Fibroblast of skin of abdomen (primary cell): ENCODE data around the gene SLC6A7.

ENCODE experiments used
- DNase-seq: peaks from one replicate; pipeline ENCODE4 v3.0.0-alpha.2; 2013

Gene SLC6A7

GRCh38 chr5:150156027-150156368 lies 33.9 kb upstream of the SLC6A7 start:
- DNase-seq: no peak

DNA sequence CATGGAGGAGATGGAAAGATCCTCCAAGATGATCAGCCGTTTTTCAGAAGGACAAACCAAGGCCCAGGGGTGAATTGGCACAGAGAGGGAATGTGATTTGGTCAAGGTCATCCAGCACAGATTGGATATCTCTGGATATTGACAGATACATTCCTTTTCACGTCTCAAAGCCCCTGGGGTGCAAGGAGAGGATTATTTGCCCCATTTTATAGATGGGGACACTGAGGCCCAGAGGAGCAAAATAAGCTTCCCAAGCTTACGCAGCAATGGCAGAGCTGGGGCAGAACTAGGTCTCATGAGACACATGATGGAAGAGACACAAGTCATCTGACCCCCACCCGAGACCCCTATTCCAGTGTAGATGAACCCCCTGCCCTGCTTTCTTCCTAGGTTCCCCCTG lies 33.3 kb upstream of the SLC6A7 start:
- DNase-seq: no peak

DNA sequence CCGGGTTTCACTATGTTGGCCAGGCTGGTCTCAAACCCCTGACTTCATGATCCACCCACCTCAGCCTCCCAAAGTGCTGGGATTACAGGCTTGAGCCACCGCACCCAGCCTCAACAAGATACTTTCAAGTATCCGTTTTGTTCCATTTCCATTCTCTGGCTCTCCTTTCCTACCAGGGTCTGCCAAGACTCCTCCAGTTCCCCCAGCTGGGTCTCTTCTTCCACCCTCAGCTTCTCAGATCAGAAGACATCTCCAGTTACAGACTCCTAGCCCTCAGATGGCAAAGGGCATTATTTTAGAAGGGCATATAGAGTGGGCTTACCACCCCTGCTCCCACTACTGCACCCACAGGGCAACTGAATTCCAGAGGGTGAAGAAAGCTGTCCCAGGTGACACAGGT lies 32.7 kb upstream of the SLC6A7 start:
- no peak for DNase-seq

DNA sequence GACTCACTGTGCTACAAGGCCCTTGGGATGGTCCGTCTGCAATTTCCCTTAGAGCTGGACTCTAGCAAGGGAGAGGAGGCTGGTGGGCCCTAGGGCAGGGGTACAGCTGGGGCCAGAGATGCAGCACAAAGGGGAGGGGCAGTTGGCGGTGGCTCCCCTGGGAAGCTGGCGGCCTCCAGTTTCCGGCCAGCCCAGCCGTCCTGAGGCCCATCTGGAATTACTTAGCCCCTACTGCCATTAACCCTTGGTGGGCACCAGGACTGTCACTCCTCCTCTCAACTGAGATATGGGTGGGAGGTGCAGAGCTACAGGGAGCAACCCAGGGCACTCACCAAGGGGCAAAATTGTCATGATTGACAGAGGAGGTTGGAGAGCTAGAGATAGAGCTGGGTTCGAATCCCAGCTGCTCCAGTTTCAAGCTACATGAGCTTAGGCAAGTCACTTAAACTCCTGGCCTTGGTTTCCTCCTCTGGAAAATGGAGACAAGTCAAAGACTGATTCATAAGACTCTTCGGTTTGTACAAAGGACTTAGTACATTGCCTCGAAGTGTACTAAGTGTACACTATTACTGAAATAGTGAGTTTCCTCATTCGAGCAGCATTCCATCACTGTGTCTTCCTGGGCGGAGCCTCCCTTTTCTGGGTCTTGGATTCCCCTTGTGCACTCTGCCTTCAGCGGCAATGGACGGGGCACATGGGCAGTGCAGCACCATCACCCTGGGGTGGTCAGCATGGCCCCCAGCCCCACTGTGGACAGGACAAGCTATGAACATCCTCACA lies 31.5 kb upstream of the SLC6A7 start:
- DNase-seq: peak; percentile 52

GRCh38 chr5:150159031-150159430 lies 30.8 kb upstream of the SLC6A7 start:
- DNase-seq: no peak

GRCh38 chr5:150159741-150160179 lies 30.1 kb upstream of the SLC6A7 start:
- DNase-seq: peak; percentile 82

GRCh38 chr5:150160448-150161081 lies 29.3 kb upstream of the SLC6A7 start:
- no peak for DNase-seq

- peak; percentile 66 for DNase-seq
These were observed 28.4 kb upstream of the SLC6A7 start for GRCh38 chr5:150161242-150162141.

GRCh38 chr5:150162142-150162513 lies 27.7 kb upstream of the SLC6A7 start:
- no peak for DNase-seq

GRCh38 chr5:150163035-150163434 lies 26.8 kb upstream of the SLC6A7 start:
- no peak for DNase-seq

DNA sequence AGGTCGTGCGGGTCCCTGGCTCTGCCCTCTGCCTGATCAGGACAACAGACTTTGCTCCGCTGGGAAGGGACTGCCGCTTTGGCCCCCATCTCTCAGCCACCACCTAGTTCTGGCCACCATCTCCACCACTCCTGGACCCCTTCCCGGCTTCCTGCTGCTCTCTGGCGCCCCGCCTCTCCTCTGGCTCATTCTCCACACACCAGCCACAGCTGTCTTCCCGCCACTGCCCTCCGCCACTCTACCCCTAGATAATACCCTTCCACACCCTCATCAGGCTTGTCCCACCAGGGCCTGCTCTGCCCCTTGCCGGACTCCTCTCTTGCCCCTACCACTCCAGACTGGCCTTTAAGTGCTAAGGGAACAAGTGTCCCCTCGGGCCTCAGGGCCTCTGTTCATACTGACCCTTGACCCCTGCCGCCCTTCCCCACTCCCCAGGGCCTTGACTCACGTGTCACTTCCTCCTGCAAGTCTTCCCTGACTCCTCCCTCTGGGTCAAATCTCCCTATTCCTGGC lies 26.3 kb upstream of the SLC6A7 start:
- no peak for DNase-seq

GRCh38 chr5:150164211-150164980 lies 25.5 kb upstream of the SLC6A7 start:
- no peak for DNase-seq

- no peak for DNase-seq
These were observed 23.7 kb upstream of the SLC6A7 start for GRCh38 chr5:150166037-150166649.

DNA sequence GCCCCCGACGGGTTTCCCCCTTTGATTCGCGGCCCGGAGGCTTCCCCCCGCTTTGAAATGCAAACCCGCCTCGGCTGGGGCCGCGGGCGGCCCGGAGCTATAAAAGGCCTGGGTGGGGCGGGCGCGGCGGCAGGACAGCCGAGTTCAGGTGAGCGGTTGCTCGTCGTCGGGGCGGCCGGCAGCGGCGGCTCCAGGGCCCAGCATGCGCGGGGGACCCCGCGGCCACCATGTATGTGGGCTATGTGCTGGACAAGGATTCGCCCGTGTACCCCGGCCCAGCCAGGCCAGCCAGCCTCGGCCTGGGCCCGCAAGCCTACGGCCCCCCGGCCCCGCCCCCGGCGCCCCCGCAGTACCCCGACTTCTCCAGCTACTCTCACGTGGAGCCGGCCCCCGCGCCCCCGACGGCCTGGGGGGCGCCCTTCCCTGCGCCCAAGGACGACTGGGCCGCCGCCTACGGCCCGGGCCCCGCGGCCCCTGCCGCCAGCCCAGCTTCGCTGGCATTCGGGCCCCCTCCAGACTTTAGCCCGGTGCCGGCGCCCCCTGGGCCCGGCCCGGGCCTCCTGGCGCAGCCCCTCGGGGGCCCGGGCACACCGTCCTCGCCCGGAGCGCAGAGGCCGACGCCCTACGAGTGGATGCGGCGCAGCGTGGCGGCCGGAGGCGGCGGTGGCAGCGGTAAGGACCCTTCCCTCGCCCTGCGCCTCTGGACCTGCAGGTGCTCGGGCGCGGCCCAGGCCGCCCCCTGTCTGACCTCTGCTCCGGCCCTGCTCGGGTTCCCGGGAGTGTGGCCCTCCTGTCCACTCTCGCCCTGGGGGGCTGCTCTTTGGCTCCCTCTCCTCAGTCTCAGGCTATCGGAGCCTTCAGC lies 23.0 kb upstream of the SLC6A7 start, which contains the start of gene CDX1:
Gene CDX1 (plus strand): TSS at position 129 of the 862 bp plus-strand sequence. CDS start 99 bp downstream, at position 228.
- DNase-seq: no peak

GRCh38 chr5:150167512-150167850 lies 22.4 kb upstream of the SLC6A7 start:
- no peak for DNase-seq

DNA sequence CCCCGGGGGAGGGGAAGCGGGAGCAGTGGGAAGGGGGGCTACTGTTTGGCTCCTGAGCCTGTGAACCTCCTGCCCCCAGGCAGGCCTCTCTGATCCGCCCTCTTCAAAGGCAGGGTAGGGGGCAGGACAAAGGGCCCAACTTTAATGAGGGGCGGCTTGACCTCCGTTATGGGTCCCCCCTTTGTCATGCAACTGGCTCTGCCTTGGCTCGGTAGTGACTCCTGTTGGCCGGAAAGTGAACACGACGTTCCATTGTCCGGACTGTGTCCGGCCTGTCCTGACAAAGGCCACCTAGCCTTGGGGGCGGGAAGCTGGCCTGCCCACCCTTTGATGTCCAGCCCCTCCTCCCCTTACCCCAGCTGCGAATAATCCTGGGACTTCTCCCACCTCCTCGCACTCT lies 22.0 kb upstream of the SLC6A7 start:
- no peak for DNase-seq

DNA sequence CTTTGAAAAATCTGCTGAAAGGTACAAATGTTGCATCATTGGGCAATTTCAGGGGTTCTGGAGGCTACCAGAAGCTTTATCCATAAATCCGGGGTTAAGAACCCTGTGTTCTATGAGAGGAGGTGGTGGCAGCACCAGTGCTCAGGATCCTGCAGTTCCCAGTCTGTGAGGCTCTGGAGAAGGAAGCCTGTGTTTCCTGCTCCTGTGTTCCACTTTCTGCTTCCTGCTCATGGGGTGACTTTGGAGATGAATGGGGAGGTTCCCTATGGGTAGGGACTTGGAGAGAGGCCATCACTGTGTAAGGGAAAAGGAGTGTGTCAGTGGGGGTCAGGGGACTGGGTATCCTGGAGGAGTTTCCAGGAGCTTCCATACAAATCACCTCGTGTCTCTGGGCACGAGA lies 21.0 kb upstream of the SLC6A7 start:
- no peak for DNase-seq

- peak; percentile 29 for DNase-seq
These were observed 17.7 kb upstream of the SLC6A7 start for GRCh38 chr5:150172145-150172544.

DNA sequence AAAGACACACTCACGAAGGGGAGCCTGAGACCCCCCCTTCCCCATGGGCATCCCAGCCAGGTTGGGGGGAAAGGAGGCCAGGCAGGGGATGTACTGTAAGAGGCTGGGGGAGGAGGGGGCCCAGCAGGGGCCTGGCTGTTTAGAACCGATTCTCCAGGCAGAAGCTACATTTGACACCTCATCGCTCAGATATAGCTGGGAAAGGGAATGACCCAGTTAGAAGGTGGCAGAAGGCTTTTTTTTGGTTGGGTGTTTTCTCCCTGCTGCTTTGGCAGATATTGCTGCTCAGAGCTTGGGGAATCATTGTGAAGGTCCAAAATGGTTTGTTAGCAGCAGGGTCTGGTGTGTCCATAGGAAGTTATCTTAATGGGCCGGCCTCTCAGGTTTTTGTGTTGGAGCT lies 17.3 kb upstream of the SLC6A7 start:
- no peak for DNase-seq

DNA sequence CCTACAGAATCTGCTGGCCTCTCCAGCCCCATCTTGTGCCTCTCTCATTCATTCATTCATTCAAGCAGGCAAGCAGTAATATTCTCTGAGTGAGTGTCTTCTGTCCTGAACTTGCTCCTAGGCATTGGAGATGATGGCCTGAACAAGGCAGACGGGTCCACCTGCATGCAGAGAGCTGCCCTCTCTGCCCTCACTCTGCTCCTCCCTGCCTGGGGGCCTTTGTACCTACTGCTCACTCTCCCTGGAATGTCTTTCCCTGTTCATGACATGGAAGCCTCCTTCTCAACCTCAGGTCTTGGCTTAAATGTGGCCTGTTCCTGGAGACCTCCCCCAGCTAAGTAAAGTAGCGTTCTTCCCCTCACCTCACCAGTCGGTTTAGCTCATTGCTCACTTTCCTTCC lies 16.7 kb upstream of the SLC6A7 start:
- DNase-seq: no peak

DNA sequence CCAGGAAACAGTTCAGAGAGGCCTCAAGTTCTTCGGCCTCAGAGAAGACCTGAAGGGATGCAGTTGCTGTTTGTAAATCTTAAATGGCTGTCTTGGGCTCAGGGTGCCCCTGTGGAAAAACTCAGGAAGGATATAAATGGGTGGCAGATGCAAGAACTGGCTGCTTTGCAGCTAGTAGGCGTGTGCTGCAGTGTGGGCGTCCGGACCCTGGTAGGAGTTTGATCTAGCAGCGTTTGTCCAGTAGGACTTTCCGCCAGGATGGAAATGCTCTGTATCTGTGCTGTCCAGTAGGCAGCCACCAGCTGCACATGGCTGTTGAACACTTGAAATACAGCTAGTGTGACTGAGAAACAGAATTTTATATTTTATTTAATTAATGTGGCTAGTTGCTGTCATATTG lies 15.6 kb upstream of the SLC6A7 start:
- DNase-seq: no peak
